Neuronal stem cell (in vitro differentiated cells): ENCODE measurements around the gene TRIM37.

Source experiments
- DNase-seq: peaks from one replicate; pipeline ENCODE4 v3.0.0-alpha.2; 2013; ENCODE audit warnings: low spot score
- H2AFZ ChIP-seq: one replicate; pipeline ENCODE4 v1.6.1; 2013; ENCODE audit warnings: mild to moderate bottlenecking, low read length, inconsistent platforms
- H2AK5ac ChIP-seq: 2 replicates; pipeline ENCODE4 v1.6.1; 2013; ENCODE audit warnings: low read depth, mild to moderate bottlenecking, inconsistent platforms, low read length, moderate library complexity, mixed read lengths
- H2BK120ac ChIP-seq: 2 replicates; pipeline ENCODE4 v1.6.1; 2013; ENCODE audit warnings: low read depth, mild to moderate bottlenecking, inconsistent platforms, low read length, moderate library complexity, mixed read lengths
- H2BK12ac ChIP-seq: one replicate; pipeline ENCODE4 v1.6.1; 2013; ENCODE audit warnings: low read length, inconsistent platforms
- H2BK15ac ChIP-seq: 2 replicates; pipeline ENCODE4 v1.6.1; 2013; ENCODE audit warnings: mild to moderate bottlenecking, low read length, inconsistent platforms, mixed read lengths
- H2BK5ac ChIP-seq: one replicate; pipeline ENCODE4 v1.6.1; 2013; ENCODE audit warnings: inconsistent platforms, mild to moderate bottlenecking, low read length, moderate library complexity
- H3K14ac ChIP-seq: one replicate; pipeline ENCODE4 v1.6.1; 2013; ENCODE audit warnings: low read length, inconsistent platforms
- H3K18ac ChIP-seq: 2 replicates; pipeline ENCODE4 v1.6.1; 2013; ENCODE audit warnings: low read length, inconsistent platforms
- H3K23ac ChIP-seq: 2 replicates; pipeline ENCODE4 v1.6.1; 2013; ENCODE audit warnings: low read depth, mild to moderate bottlenecking, mixed read lengths, low read length, inconsistent platforms; ENCODE audit not compliant: poor library complexity
- H3K27ac ChIP-seq: replicated peaks from 3 replicates; pipeline ENCODE4 v1.5.1; 2013; ENCODE audit warnings: low read length, inconsistent platforms
- H3K27me3 ChIP-seq, 3 experiments: 2 replicates each; pipeline ENCODE4 v1.6.1; 2013; ENCODE audit warnings: low read length in 3 of 3, mild to moderate bottlenecking in 2 of 3, inconsistent platforms in 1 of 3, low read depth in 1 of 3, mixed read lengths in 1 of 3, moderate library complexity in 1 of 3; ENCODE audit not compliant: control insufficient read depth in 3 of 3, insufficient read depth in 3 of 3
- H3K36me3 ChIP-seq, 2 donors: replicated peaks in 1 of 2; 2 replicates each; pipeline ENCODE4 v1.6.1; 2013; ENCODE audit warnings: low read length in 2 of 2; ENCODE audit not compliant: control insufficient read depth in 2 of 2, insufficient read depth in 2 of 2
- H3K4ac ChIP-seq: 2 replicates; pipeline ENCODE4 v1.6.1; 2013; ENCODE audit warnings: inconsistent platforms, mild to moderate bottlenecking, low read length, moderate library complexity
- H3K4me1 ChIP-seq, 2 donors: 1 replicate in 1 of 2; 2 replicates in 1 of 2; pipeline ENCODE4 v1.6.1; 2013; ENCODE audit warnings: low read length in 2 of 2, low read depth in 1 of 2; ENCODE audit not compliant: control insufficient read depth in 2 of 2, insufficient read depth in 1 of 2
- H3K4me2 ChIP-seq: one replicate; pipeline ENCODE4 v1.6.1; 2013; ENCODE audit warnings: mild to moderate bottlenecking, low read length, inconsistent platforms; ENCODE audit not compliant: insufficient read depth, poor library complexity, severe bottlenecking
- H3K4me3 ChIP-seq, 2 donors: 2 replicates each; pipeline ENCODE4 v1.5.1; 2013; ENCODE audit warnings: low read length in 2 of 2, mild to moderate bottlenecking in 2 of 2, inconsistent platforms in 1 of 2, moderate library complexity in 1 of 2
- H3K79me1 ChIP-seq: one replicate; pipeline ENCODE4 v1.6.1; 2013; ENCODE audit warnings: low read depth, mild to moderate bottlenecking, inconsistent platforms, low read length, moderate library complexity
- H3K9ac ChIP-seq: one replicate; pipeline ENCODE4 v1.6.1; 2013; ENCODE audit warnings: mild to moderate bottlenecking, low read depth, low read length, inconsistent platforms; ENCODE audit not compliant: poor library complexity
- H3K9me3 ChIP-seq, 2 donors: replicated peaks in 1 of 2; 2 replicates each; pipeline versions ENCODE3 to v1.6.1; 2013; ENCODE audit warnings: low read length in 2 of 2, mild to moderate bottlenecking in 2 of 2, inconsistent platforms in 1 of 2, low read depth in 1 of 2, mixed read lengths in 1 of 2, moderate library complexity in 1 of 2; ENCODE audit not compliant: control insufficient read depth in 2 of 2, insufficient read depth in 1 of 2
- H4K8ac ChIP-seq: one replicate; pipeline ENCODE4 v1.6.1; 2013; ENCODE audit warnings: low read depth, mild to moderate bottlenecking, inconsistent platforms, low read length, moderate library complexity
- H4K91ac ChIP-seq: one replicate; pipeline ENCODE4 v1.6.1; 2013; ENCODE audit warnings: low read length, low read depth, mild to moderate bottlenecking, inconsistent platforms; ENCODE audit not compliant: poor library complexity
- WGBS, 2 donors: extraction: QIAGEN DNeasy Blood & Tissue Kit; methylation state at CpG; one replicate each; pipeline ENCODE4 v1.1.7; 2013; ENCODE audit warnings: missing lambda C conversion rate in 2 of 2, mixed read lengths in 1 of 2; ENCODE audit not compliant: insufficient read length in 2 of 2, insufficient replicate concordance in 1 of 2; ENCODE audit errors: extremely low coverage in 2 of 2; 5-methylcytosine and 5-hydroxymethylcytosine counted together

Gene TRIM37

GRCh38 chr17:59154292-59154720, 47.6 kb upstream of the TRIM37 start:
- H3K23ac ChIP-seq, result peak overlapping the region; percentile 10
- WGBS, 2 donors, result no CpG with 5 or more reads among the region's 25 CpGs

GRCh38 chr17:59152925-59153324, 46.2 kb upstream of the TRIM37 start:
- Histone ChIP-seq H2BK15ac (no peak overlapping the region), H4K91ac (no peak overlapping the region), H2AFZ (no peak overlapping the region), H3K79me1 (no peaks in the 10 kb centered on the region), H3K27me3 (no peaks in the 10 kb centered on the region), H3K36me3 (peaks cover 0 to 54% of the 10 kb centered on the region in 2 donors), H3K4ac (no peak overlapping the region), H3K4me1 (peaks cover 0 to 12% of the 10 kb centered on the region in 2 donors), H3K9ac (no peak overlapping the region), H3K14ac (no peak overlapping the region), H2AK5ac (no peak overlapping the region), H4K8ac (no peak overlapping the region), H3K27ac (no peak overlapping the region), H3K4me3 (peak overlapping the region in 1 of 2 donors; percentile 91), H3K23ac (no peak overlapping the region), H2BK12ac (no peak overlapping the region), H2BK5ac (no peak overlapping the region), H3K18ac (no peak overlapping the region), H3K4me2 (no peak overlapping the region), H2BK120ac (no peak overlapping the region), H3K9me3 (peaks cover 0 to 8% of the 10 kb centered on the region in 2 donors)
- DNase-seq, result no peak
- WGBS, 2 donors, result no CpG with 5 or more reads among the region's 1 CpG

More at GRCh38 chr17:59154292-59154720, 47.6 kb upstream of the TRIM37 start:
- Histone ChIP-seq H3K4me3 (peak overlapping the region; percentile 91 to 93), H2BK5ac (peak overlapping the region; percentile 90), H2AFZ (peak overlapping the region; percentile 55), H2BK12ac (no peak overlapping the region), H3K27me3 (no peaks in the 10 kb centered on the region), H2BK15ac (peak overlapping the region; percentile 28), H3K4me2 (peak overlapping the region; percentile 61), H3K14ac (no peak overlapping the region), H2BK120ac (peak overlapping the region; percentile 67), H3K4me1 (peaks cover 0 to 12% of the 10 kb centered on the region in 2 donors), H3K27ac (peak overlapping the region; percentile 97), H3K9ac (peak overlapping the region; percentile 90), H4K91ac (peak overlapping the region; percentile 89), H3K4ac (peak overlapping the region; percentile 26), H2AK5ac (peak overlapping the region; percentile 72), H3K18ac (peak overlapping the region; percentile 96), H4K8ac (no peak overlapping the region), H3K9me3 (peaks cover 0 to 5% of the 10 kb centered on the region in 2 donors), H3K79me1 (no peaks in the 10 kb centered on the region), H3K36me3 (peaks cover 0 to 52% of the 10 kb centered on the region in 2 donors)
- DNase-seq, result peak; percentile 48

GRCh38 chr17:59151591-59151990, 44.9 kb upstream of the TRIM37 start:
- H4K91ac ChIP-seq, result no peak overlapping the region
- no CpG with 5 or more reads among the region's 1 CpG for WGBS, 2 donors
- H2BK12ac ChIP-seq, result no peak overlapping the region
- no peak overlapping the region for H3K27ac ChIP-seq
- H2BK120ac ChIP-seq, result no peak overlapping the region
- H4K8ac ChIP-seq, result no peak overlapping the region
- H3K18ac ChIP-seq, result no peak overlapping the region
- H3K23ac ChIP-seq, result no peak overlapping the region
- H3K4me1 ChIP-seq, result peaks cover 0 to 12% of the 10 kb centered on the region in 2 donors
- no peak overlapping the region for H3K4ac ChIP-seq
- H3K79me1 ChIP-seq, result no peaks in the 10 kb centered on the region
- H3K27me3 ChIP-seq, result no peaks in the 10 kb centered on the region
- no peak overlapping the region for H2BK5ac ChIP-seq
- no peak overlapping the region for H2BK15ac ChIP-seq
- H3K4me3 ChIP-seq, result peak overlapping the region in 1 of 2 donors; percentile 91
- no peak for DNase-seq
- H2AK5ac ChIP-seq, result no peak overlapping the region
- no peak overlapping the region for H3K9ac ChIP-seq
- peaks cover 0 to 8% of the 10 kb centered on the region in 2 donors for H3K9me3 ChIP-seq
- no peak overlapping the region for H3K4me2 ChIP-seq
- H2AFZ ChIP-seq, result no peak overlapping the region
- no peak overlapping the region for H3K14ac ChIP-seq
- H3K36me3 ChIP-seq, result peaks cover 0 to 56% of the 10 kb centered on the region in 2 donors

GRCh38 chr17:59151006-59151405, 44.3 kb upstream of the TRIM37 start:
- no CpG with 5 or more reads among the region's 5 CpGs for WGBS, 2 donors
- no peak overlapping the region for H2BK15ac ChIP-seq
- peaks cover 0 to 8% of the 10 kb centered on the region in 2 donors for H3K9me3 ChIP-seq
- H2BK12ac ChIP-seq, result no peak overlapping the region
- no peaks in the 10 kb centered on the region for H3K27me3 ChIP-seq
- peaks cover 0 to 12% of the 10 kb centered on the region in 2 donors for H3K4me1 ChIP-seq
- no peak overlapping the region for H3K4me2 ChIP-seq
- no peak overlapping the region for H3K4me3 ChIP-seq
- no peak overlapping the region for H3K27ac ChIP-seq
- no peak overlapping the region for H3K23ac ChIP-seq
- H2AK5ac ChIP-seq, result no peak overlapping the region
- no peak overlapping the region for H2AFZ ChIP-seq
- no peak overlapping the region for H2BK120ac ChIP-seq
- no peak for DNase-seq
- peaks cover 0 to 60% of the 10 kb centered on the region in 2 donors for H3K36me3 ChIP-seq
- H3K18ac ChIP-seq, result no peak overlapping the region
- H3K79me1 ChIP-seq, result no peaks in the 10 kb centered on the region
- H3K9ac ChIP-seq, result no peak overlapping the region
- no peak overlapping the region for H3K4ac ChIP-seq
- H2BK5ac ChIP-seq, result no peak overlapping the region
- H4K8ac ChIP-seq, result no peak overlapping the region
- H4K91ac ChIP-seq, result no peak overlapping the region
- no peak overlapping the region for H3K14ac ChIP-seq
